Vein endothelial cell (primary cell): ENCODE results near the gene SUSD2. TPM values are rescaled to one million over a fixed set of nuclear protein-coding genes. Genes with fewer than 3 reads are reported as not detected.

ENCODE experiments used
- total RNA-seq: library from RNA; depleted of rRNA; stranded (reverse); fragments of >200 nt; gene quantifications from 2 replicates; pipeline ENCODE4 v1.2.3, GENCODE V29; 2012

SUSD2 gene, protein sequence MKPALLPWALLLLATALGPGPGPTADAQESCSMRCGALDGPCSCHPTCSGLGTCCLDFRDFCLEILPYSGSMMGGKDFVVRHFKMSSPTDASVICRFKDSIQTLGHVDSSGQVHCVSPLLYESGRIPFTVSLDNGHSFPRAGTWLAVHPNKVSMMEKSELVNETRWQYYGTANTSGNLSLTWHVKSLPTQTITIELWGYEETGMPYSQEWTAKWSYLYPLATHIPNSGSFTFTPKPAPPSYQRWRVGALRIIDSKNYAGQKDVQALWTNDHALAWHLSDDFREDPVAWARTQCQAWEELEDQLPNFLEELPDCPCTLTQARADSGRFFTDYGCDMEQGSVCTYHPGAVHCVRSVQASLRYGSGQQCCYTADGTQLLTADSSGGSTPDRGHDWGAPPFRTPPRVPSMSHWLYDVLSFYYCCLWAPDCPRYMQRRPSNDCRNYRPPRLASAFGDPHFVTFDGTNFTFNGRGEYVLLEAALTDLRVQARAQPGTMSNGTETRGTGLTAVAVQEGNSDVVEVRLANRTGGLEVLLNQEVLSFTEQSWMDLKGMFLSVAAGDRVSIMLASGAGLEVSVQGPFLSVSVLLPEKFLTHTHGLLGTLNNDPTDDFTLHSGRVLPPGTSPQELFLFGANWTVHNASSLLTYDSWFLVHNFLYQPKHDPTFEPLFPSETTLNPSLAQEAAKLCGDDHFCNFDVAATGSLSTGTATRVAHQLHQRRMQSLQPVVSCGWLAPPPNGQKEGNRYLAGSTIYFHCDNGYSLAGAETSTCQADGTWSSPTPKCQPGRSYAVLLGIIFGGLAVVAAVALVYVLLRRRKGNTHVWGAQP
- 0.10 and 0.33 TPM in 2 replicates for total RNA-seq

DNA sequence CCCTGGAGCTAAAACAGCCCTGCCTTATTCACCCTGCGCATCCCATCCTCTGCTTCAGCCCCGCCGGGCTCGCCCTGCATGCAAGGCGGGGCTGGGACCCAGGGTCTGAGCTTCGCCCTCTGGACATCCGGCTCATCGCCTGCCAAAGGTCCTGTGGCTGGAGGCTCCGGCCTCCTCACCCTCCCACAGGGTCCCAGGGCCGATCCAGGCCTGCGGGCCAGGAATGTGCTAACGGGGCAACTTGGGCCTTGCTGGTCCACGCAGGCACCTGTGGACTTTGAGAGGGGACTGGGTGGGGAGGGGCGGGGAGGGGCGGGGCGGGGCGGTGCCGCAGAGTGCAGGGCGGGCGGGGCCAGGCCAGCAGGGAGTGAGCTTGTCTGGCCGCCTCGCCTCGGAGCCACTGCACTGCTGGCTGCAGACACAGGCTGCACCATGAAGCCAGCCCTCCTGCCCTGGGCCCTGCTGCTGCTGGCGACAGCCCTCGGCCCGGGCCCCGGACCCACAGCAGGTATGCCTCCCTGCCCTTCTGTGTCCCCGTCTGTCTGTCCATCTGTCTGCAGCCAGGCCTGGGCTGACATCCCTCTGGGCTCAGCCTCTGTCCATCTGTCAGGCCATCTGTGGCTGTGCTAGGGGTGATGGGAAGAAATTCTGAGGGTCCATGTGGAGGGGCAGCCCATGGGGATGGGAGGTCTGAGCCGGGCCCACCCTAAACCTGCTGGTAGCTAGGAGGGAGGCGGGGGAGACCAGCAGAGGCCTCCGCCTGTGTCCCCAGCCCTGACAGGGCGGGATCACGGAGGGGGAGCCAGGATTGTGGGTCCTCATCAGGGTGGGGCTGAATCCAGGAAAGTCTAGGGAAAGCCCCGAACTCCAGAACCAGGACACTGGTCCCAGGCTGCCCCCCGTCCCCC lies at the start of gene SUSD2:
Gene SUSD2 (plus strand): TSS at position 400 of the 908 bp plus-strand sequence. CDS start 33 bp downstream, at position 433.

Other genes starting within 250 kb of the SUSD2 start
- 4.2 and 8.8 TPM in 2 replicates for gene GSTT2B, start 220.3 kb upstream of the SUSD2 start, total RNA-seq
- gene DDTL, start 214.6 kb upstream of the SUSD2 start, total RNA-seq, result 1.2 and 1.3 TPM in 2 replicates
- 78.6 and 106 TPM in 2 replicates for gene DDT, start 207.0 kb upstream of the SUSD2 start, total RNA-seq
- 1.7 TPM in 1 of 2 replicates, not detected in the other for gene GSTT2, start 201.4 kb upstream of the SUSD2 start, total RNA-seq
- gene GSTT4, start 176.0 kb upstream of the SUSD2 start, total RNA-seq, result not detected in 2 replicates
- gene CABIN1, start 170.2 kb upstream of the SUSD2 start, total RNA-seq, result 43.3 and 52.6 TPM in 2 replicates
- gene GGT5, start 63.6 kb downstream of the SUSD2 start, total RNA-seq, result 21.3 and 33.0 TPM in 2 replicates
- 48.3 and 51.7 TPM in 2 replicates for gene SPECC1L, start 89.3 kb downstream of the SUSD2 start, total RNA-seq
- gene ADORA2A, start 246.1 kb downstream of the SUSD2 start, total RNA-seq, result 10.6 and 18.6 TPM in 2 replicates